WI38 (cell line): Measurements from ENCODE around the gene IL1RAPL2.
"Not testable (repeated sequence)": the region's sequence is repeated elsewhere in the genome, so short reads cannot be mapped to it uniquely, and the experiment has no call there.

Experiments
- H3K4me3 ChIP-seq: 2 replicates; pipeline ENCODE4 v1.5.1; 2011; ENCODE audit warnings: low read depth, mild to moderate bottlenecking, control low read depth, low read length
- TF ChIP-seq, protein P1 (sequence below): IDR thresholded peaks from 2 replicates; pipeline ENCODE4 v1.5.1; 2012; ENCODE audit warnings: low read depth, mild to moderate bottlenecking, control low read depth, low read length

IL1RAPL2 gene

DNA sequence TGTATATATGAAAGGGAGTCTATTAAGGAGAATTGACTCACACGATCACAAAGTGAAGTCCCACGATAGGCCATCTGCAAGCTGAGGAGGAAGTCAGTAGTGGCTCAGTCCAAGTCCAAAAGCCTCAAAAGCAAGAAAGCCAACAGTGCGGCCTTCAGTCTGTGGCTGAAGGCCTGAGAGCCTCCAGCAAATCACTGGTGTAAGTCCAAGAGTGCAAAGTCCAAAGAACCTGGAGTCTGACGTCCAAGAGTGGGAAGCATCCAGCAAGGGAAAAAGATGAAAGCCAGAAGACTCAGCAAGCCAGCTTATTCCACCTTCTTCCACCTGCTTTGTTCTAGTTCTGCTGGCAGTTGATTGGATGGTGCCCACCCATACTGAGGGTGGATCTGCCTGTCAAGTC, 104.1 kb downstream of the IL1RAPL2 start:
- TF ChIP-seq, protein P1, sequence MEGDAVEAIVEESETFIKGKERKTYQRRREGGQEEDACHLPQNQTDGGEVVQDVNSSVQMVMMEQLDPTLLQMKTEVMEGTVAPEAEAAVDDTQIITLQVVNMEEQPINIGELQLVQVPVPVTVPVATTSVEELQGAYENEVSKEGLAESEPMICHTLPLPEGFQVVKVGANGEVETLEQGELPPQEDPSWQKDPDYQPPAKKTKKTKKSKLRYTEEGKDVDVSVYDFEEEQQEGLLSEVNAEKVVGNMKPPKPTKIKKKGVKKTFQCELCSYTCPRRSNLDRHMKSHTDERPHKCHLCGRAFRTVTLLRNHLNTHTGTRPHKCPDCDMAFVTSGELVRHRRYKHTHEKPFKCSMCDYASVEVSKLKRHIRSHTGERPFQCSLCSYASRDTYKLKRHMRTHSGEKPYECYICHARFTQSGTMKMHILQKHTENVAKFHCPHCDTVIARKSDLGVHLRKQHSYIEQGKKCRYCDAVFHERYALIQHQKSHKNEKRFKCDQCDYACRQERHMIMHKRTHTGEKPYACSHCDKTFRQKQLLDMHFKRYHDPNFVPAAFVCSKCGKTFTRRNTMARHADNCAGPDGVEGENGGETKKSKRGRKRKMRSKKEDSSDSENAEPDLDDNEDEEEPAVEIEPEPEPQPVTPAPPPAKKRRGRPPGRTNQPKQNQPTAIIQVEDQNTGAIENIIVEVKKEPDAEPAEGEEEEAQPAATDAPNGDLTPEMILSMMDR: no peak
- no peak overlapping the region for H3K4me3 ChIP-seq

DNA sequence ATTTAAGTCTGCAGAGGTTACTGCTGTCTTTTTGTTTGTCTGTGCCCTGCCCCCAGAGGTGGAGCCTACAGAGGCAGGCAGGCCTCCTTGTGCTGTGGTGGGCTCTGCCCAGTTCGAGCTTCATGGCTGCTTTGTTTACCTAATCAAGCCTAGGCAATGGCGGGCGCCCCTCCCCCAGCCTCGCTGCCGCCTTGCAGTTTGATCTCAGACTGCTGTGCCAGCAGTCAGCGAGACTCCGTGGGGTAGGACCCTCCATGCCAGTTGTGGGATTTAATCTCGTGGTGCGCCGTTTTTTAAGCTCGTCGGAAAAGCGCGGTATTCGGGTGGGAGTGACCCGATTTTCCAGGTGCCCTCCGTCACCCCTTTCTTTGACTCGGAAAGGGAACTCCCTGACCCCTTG, 111.5 kb downstream of the IL1RAPL2 start:
- not testable (repeated sequence) for H3K4me3 ChIP-seq

DNA sequence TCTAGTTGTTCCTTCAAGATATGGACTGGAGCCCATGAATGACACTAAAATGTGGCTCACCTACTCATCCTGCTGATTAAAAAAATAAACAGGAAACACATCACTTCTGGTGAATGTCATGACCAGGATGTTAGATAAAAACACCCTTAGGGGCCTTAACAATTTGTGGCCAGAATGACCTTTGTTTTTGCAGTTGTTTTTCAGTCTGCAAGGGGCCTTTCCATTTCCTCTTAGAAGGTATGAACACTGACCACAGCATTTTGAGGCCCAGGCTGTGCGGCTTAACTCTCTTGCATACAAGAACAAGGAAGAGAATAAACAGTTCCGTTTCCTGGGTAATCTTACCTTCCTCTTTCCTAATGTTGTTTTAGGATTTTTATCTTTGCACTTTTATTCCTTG, 113.2 kb downstream of the IL1RAPL2 start:
- TF ChIP-seq, protein P1: no peak
- H3K4me3 ChIP-seq: no peak overlapping the region

DNA sequence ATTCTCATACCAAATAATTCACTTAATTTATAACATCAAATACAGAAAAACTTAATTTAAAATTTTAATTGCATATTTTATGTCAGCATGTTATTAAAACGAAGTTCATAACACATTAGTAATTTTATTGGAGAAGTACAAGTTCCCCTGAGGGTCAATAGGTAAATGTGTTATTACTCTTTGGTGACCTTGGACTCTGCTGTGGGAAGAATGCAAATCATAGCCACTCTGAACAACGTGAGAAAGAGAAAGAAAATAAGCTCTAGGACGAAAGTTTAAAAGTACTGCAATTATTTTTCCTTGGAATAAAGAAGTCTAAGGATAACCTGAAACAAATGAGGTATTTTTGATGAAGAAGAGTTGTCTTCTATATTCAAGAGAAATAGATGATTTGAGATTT, 115.2 kb downstream of the IL1RAPL2 start:
- TF ChIP-seq, protein P1: no peak
- no peak overlapping the region for H3K4me3 ChIP-seq

DNA sequence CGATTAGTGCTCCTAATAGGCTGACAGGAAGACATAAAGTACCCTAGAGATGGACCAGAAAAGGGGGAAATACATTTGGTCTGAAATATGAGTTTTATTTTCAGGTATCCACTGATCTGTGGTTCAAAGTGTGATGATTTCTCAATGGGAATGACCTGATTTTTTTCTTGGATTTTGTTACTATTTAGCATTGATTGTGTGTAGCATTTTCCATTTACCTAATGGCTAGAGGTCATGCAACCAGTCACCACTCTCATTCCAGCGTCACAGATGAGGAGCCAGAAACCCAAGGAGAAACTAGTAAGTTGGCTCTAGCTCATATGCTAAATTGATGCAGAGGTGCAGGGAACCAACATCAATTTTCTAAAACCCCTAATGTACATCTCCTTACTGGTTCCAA, 118.1 kb downstream of the IL1RAPL2 start:
- H3K4me3 ChIP-seq: no peak overlapping the region
- TF ChIP-seq, protein P1: no peak

DNA sequence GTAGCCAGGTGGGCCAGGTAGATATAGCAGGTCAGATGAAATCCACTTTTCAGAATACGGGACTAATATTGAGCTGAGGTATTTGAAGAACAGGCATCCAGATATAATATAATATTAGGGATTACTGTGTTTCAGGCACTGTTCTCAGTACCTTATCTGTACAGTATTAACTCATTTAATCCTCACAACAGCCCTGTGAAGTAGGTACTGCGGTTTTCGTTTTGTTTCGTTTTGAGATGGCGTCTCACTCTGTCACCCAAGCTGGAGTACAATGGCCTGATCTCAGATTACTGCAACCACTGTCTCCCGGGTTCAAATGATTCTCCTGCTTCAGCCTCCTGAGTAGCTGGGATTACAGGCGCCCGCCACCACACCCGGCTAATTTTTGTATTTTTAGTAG, 129.6 kb downstream of the IL1RAPL2 start:
- no peak overlapping the region for H3K4me3 ChIP-seq
- TF ChIP-seq, protein P1: no peak

DNA sequence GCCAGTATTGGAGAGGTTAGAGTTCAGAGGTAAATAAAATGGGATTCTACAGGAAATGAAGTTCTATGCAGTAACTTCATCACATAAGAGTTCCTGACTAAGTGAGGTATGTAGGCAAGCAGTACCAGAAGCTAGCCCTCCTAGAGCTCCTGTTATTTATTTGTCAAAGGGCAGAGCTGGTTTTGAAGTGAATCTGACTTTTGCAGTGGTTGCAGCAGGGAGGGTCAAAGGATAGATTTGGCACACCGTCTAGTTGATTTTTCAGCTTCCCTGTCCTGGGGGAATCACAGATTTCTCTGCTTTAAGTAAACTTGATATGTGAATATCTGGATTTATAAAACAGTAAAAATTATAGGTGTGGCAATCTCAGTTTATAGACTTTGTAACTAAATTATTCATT, 130.7 kb downstream of the IL1RAPL2 start:
- TF ChIP-seq, protein P1: no peak
- no peak overlapping the region for H3K4me3 ChIP-seq

DNA sequence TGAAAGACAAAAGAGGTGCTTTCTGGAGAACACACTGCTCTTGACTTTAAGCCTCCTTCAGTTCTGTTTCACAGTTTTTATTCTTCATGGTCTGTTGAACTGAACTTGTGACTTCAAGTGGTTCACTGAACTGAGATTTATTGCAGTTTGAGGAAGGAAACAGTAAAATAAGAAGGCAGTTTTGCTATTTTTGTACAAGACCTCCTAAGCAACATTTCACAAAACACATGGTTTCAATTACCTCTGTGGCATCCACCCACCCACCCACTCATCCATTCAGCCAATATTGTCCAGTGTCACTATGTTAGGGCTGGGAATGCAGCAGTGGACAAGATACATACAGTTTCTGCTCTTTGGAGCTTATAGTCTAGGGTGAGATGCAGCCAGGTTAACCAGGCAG, 131.3 kb downstream of the IL1RAPL2 start:
- TF ChIP-seq, protein P1: no peak
- no peak overlapping the region for H3K4me3 ChIP-seq
